NCI-H2171 treated with DMSO at 0.1 percent for 48 hours (cell line): ENCODE data around the gene HASPIN.
"Not testable (repeated sequence)": the region's sequence is repeated elsewhere in the genome, so short reads cannot be mapped to it uniquely, and the experiment has no call there.

Experiments used
- DNase-seq: peaks from one replicate; lab custom pipeline; 2025; lab: John Stamatoyannopoulos, UW

HASPIN gene

GRCh38 chr17:3695723-3696411 lies 27.8 kb upstream of the HASPIN start, which contains the start of gene P2RX5:
Gene P2RX5 (minus strand): TSS chr17:3696155. CDS start chr17:3696005, 150 bp downstream.
- DNase-seq: peak; percentile 44

- no peak for DNase-seq
Observed at GRCh38 chr17:3697103-3697476, 26.6 kb upstream of the HASPIN start.

- DNase-seq: no peak
Observed at GRCh38 chr17:3698139-3698538, 25.6 kb upstream of the HASPIN start.

- no peak for DNase-seq
Observed at GRCh38 chr17:3699951-3700350, 23.8 kb upstream of the HASPIN start.

- not testable (repeated sequence) for DNase-seq
Observed at GRCh38 chr17:3702041-3702539, 21.6 kb upstream of the HASPIN start.

- no peak for DNase-seq
Observed at GRCh38 chr17:3704931-3705717, 18.6 kb upstream of the HASPIN start.

- DNase-seq: not testable (repeated sequence)
Observed at GRCh38 chr17:3705718-3705984, 18.1 kb upstream of the HASPIN start.

- no peak for DNase-seq
Observed at GRCh38 chr17:3708366-3708765, 15.3 kb upstream of the HASPIN start.

GRCh38 chr17:3710951-3711383 lies 12.7 kb upstream of the HASPIN start:
- DNase-seq: no peak

- DNase-seq: no peak
Observed at GRCh38 chr17:3712811-3713463, 10.8 kb upstream of the HASPIN start.

GRCh38 chr17:3715296-3715695 lies 8.4 kb upstream of the HASPIN start:
- no peak for DNase-seq

- no peak for DNase-seq
Observed at GRCh38 chr17:3718201-3718600, 5.5 kb upstream of the HASPIN start.

- no peak for DNase-seq
Observed at GRCh38 chr17:3719265-3719664, 4.4 kb upstream of the HASPIN start.

- no peak for DNase-seq
Observed at GRCh38 chr17:3722716-3723115, 987 bp upstream of the HASPIN start.

GRCh38 chr17:3723188-3723555 lies 531 bp upstream of the HASPIN start:
- DNase-seq: no peak

- no peak for DNase-seq
Observed at GRCh38 chr17:3724378-3725077, 825 bp downstream of the HASPIN start.

- DNase-seq: no peak
Observed at GRCh38 chr17:3727041-3727440, 3.3 kb downstream of the HASPIN start.

GRCh38 chr17:3728099-3728498 lies 4.4 kb downstream of the HASPIN start:
- not testable (repeated sequence) for DNase-seq

GRCh38 chr17:3729881-3730280 lies 6.2 kb downstream of the HASPIN start:
- DNase-seq: peak; percentile 32

GRCh38 chr17:3730881-3731429 lies 7.3 kb downstream of the HASPIN start:
- no peak for DNase-seq

GRCh38 chr17:3732210-3732621 lies 8.5 kb downstream of the HASPIN start:
- no peak for DNase-seq

- not testable (repeated sequence) for DNase-seq
Observed at GRCh38 chr17:3734911-3735276, 11.2 kb downstream of the HASPIN start.
